ENCODE measurements around the gene NFAM1.

GRCh38 chr22:42361523-42361922 lies 70.7 kb downstream of the NFAM1 start:
- TF ChIP-seq CTCF (conservative IDR thresholded peaks at IDR 0.05; ENCODE audit: low read depth, low read length) (no peak), EZH2 (IDR thresholded peaks at IDR 0.05; ENCODE audit: borderline replicate concordance, low read depth, low read length, poor library complexity, severe bottlenecking) (no peak)

All from A673 (cell line).